Astrocyte of the hippocampus (primary cell): ENCODE results near the gene NDUFAF8.

Source experiments
- DNase-seq: peaks from one replicate; pipeline ENCODE4 v3.0.0; 2011; ENCODE audit warnings: low read depth, low spot score

Gene NDUFAF8

GRCh38 chr17:81238815-81239713, at the start of gene NDUFAF8, which contains the start of gene TEPSIN:
Gene NDUFAF8, plus strand, starts transcription at chr17:81239318. Its CDS starts 46 bp downstream, at chr17:81239364.
Gene TEPSIN, minus strand, starts transcription at chr17:81239055. Its CDS starts 22 bp downstream, at chr17:81239033.
- DNase-seq: peak; percentile 100

- DNase-seq: peak; percentile 33
These were observed 49.2 kb upstream of the NDUFAF8 start for GRCh38 chr17:81189670-81190530.

GRCh38 chr17:81190591-81190990, 48.5 kb upstream of the NDUFAF8 start:
- no peak for DNase-seq

- DNase-seq: no peak
These were observed 48.0 kb upstream of the NDUFAF8 start for GRCh38 chr17:81191116-81191515.

- DNase-seq: no peak
These were observed 47.5 kb upstream of the NDUFAF8 start for GRCh38 chr17:81191646-81192045.

GRCh38 chr17:81192386-81193050, 46.6 kb upstream of the NDUFAF8 start:
- no peak for DNase-seq

GRCh38 chr17:81193051-81193410, 46.1 kb upstream of the NDUFAF8 start:
- DNase-seq: no peak

GRCh38 chr17:81193470-81194224, 45.5 kb upstream of the NDUFAF8 start:
- DNase-seq: no peak

GRCh38 chr17:81194225-81194760, 44.8 kb upstream of the NDUFAF8 start:
- DNase-seq: no peak

GRCh38 chr17:81194941-81195901, 43.9 kb upstream of the NDUFAF8 start:
- no peak for DNase-seq

GRCh38 chr17:81195941-81196495, 43.1 kb upstream of the NDUFAF8 start:
- DNase-seq: no peak

- no peak for DNase-seq
These were observed 42.4 kb upstream of the NDUFAF8 start for GRCh38 chr17:81196505-81197408.

- no peak for DNase-seq
These were observed 41.7 kb upstream of the NDUFAF8 start for GRCh38 chr17:81197409-81197795.

- DNase-seq: no peak
These were observed 41.2 kb upstream of the NDUFAF8 start for GRCh38 chr17:81197831-81198490.

- DNase-seq: no peak
These were observed 40.2 kb upstream of the NDUFAF8 start for GRCh38 chr17:81198826-81199481.

- DNase-seq: no peak
These were observed 39.7 kb upstream of the NDUFAF8 start for GRCh38 chr17:81199482-81199830.

- no peak for DNase-seq
These were observed 38.9 kb upstream of the NDUFAF8 start for GRCh38 chr17:81200201-81200600.
